Stimulated activated CD4-positive, alpha-beta T cell treated with anti-CD3 and anti-CD28 coated beads, TNF-alpha, amount 100 ng/mL, for 48 hours (primary cell): Measurements from ENCODE around the gene FBXO22.
"Not testable (repeated sequence)": the region's sequence is repeated elsewhere in the genome, so short reads cannot be mapped to it uniquely, and the experiment has no call there.

Experiments used
- DNase-seq, 3 donors: peaks; one replicate each; pipeline ENCODE4 v3.0.0-alpha.2; 2020; ENCODE audit warnings: low read depth in 3 of 3

FBXO22 gene

DNA sequence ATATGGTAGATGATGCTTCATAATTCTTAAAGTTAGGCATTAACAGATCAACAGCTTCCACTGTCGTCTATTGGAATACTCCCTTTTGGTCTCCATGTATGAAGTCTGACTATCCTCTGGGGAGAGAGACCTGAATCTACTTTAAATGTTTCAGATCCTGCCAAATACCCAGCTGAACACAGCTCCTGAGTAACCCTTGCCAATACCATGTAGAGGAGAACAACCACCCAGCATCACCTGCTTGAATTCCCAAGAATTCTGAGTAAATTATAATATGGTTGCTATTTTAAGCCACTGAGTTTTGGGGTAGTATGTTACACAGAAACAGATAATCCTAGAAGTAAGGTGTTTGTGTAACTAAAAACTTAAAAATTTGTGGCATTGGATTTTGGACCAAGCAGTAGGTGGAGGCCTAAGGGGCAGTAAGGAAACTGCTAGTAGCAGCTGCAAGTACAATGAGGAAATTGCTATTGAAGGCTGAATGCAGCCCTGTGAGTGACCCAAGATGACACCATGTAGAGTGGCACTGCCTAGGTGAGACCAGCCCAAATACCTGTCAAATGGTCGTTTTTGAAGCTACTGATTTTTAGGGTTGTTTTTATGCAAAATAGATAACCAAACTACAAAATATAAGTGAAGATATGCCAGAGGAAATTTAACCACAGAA is 77.6 kb downstream of the FBXO22 start:
- no peak for DNase-seq

DNA sequence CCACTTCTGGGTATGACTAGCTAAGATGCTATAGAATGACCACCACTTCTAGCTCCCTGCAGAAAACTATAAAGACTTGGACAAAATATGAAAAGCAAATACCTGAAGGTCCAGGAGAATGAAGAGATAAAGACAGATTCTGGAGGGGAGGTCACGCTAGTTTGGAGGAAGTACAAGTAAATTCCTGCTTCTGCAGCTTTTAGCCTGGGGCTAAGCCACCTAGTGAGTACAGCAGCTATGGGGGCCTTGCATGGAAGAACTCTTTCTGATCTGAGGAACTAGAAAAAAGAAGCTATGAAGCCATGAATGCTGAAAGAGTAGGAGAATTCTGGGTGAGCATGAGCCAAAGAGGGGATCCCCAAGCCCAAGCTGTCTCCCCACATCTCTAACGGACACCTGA is 78.8 kb downstream of the FBXO22 start:
- no peak for DNase-seq

DNA sequence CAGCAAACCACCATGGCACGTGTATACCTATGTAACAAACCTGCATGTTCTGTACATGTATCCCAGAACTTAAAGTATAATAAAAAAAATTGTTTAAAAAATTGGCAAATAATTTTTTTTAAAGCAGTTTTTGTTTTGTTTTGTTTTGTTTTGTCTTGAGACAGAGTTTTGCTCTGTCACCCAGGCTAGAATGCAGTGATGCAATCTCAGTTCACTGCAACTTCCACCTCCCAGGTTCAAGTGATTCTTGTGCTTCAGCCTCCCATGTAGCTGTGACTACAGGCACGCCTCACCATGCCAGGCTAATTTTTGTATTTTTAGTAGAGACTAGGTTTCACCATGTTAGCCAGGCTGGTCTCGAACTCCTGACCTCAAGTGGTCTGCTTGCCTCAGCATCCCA is 81.0 kb downstream of the FBXO22 start:
- DNase-seq = not testable (repeated sequence)

DNA sequence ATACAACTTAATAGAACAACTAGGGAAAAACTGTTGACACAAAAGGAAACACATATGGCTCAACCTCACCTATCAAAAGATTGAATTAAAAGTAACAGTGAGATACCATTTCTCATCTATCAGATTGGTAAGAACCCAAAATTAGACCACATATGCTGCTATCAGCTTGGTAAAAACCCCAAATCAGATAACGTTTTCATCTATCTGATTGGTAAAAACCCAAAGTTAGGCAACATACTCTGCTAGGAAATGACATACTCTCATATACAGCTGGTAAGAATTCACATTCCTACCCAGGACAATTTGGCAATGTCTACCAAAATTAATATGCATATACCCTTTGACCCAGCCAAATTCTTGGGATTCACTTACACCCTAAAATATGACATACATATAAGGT is 82.3 kb downstream of the FBXO22 start:
- DNase-seq = no peak

DNA sequence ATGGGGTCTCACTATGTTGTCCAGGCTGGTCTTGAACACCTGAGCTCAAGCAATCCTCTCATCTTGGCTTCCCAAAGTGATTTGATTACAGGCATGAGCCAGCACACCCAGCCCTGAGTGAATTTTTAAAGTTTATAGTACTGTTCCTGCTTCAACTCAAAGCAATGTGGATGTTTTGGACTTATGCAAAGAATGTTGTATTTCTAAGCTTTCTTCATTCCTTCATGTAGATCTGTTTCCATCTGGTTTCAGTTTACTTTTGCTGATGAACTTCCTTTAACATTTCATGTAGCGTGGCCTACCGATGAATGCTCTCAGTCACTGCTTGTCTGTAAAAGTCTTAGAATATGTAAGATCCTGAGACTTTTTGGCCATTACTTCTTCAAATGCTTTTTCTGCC is 85.4 kb downstream of the FBXO22 start:
- no peak for DNase-seq

DNA sequence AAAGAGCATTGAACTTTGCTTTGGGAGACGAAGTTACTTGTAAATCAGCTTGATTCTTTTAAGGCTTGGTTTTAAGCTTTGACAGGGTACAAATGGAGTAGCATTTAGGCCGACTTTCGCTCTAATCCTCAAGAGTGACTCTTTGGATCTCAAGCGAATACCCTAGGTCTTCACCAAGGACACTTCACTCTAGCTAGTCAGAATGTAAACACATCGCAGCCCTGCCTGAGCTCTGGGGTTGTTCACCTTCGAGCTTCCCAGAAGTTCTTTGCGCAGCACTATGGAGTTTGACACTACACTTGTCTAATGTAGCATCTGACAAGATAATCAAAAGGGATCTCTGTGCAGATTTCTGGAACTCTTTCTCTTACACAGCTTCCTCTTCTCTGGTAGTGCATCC is 86.2 kb downstream of the FBXO22 start:
- no peak for DNase-seq
